Neutrophil (primary cell): ENCODE data around the gene SNRPA.
A peak's percentile ranks its signal among the peaks of the same experiment; 100 is the strongest.

Experiments
- H3K27ac ChIP-seq: fragments of 200-600 bp; sonication (generic); 2 replicates; pipeline ENCODE4 v1.5.1; 2016; ENCODE audit warnings: mild to moderate bottlenecking, moderate library complexity
- H3K27me3 ChIP-seq: fragments of 200-600 bp; sonication (generic); 2 replicates; pipeline ENCODE4 v1.6.0; 2016; ENCODE audit warnings: mild to moderate bottlenecking
- H3K36me3 ChIP-seq: fragments of 200-600 bp; sonication (generic); 2 replicates; pipeline ENCODE4 v1.5.1; 2017
- H3K4me1 ChIP-seq, 2 experiments: fragments of 200-600 bp in 1 of 2; sonication (generic) in 1 of 2; 1 replicate in 1 of 2; 2 replicates in 1 of 2; pipeline versions ENCODE4 v1.5.1 to v1.6.1; 2013 to 2016; ENCODE audit warnings: low read depth in 1 of 2, low read length in 1 of 2, mild to moderate bottlenecking in 1 of 2, moderate library complexity in 1 of 2; ENCODE audit not compliant: control insufficient read depth in 1 of 2, insufficient read depth in 1 of 2
- H3K4me3 ChIP-seq, 2 experiments: fragments of 200-600 bp in 1 of 2; sonication (generic) in 1 of 2; 1 replicate in 1 of 2; 2 replicates in 1 of 2; pipeline ENCODE4 v1.5.1; 2013 to 2016; ENCODE audit warnings: low read depth in 1 of 2, low read length in 1 of 2, mild to moderate bottlenecking in 1 of 2, moderate library complexity in 1 of 2
- H3K9me3 ChIP-seq: fragments of 200-600 bp; sonication (generic); 2 replicates; pipeline ENCODE4 v1.5.1; 2016
- TF ChIP-seq, protein P1 (sequence below): fragments of 200-600 bp; sonication (generic); IDR thresholded peaks from 2 replicates; pipeline ENCODE4 v1.5.1; 2016; ENCODE audit warnings: antibody characterized with exemption

SNRPA gene

DNA sequence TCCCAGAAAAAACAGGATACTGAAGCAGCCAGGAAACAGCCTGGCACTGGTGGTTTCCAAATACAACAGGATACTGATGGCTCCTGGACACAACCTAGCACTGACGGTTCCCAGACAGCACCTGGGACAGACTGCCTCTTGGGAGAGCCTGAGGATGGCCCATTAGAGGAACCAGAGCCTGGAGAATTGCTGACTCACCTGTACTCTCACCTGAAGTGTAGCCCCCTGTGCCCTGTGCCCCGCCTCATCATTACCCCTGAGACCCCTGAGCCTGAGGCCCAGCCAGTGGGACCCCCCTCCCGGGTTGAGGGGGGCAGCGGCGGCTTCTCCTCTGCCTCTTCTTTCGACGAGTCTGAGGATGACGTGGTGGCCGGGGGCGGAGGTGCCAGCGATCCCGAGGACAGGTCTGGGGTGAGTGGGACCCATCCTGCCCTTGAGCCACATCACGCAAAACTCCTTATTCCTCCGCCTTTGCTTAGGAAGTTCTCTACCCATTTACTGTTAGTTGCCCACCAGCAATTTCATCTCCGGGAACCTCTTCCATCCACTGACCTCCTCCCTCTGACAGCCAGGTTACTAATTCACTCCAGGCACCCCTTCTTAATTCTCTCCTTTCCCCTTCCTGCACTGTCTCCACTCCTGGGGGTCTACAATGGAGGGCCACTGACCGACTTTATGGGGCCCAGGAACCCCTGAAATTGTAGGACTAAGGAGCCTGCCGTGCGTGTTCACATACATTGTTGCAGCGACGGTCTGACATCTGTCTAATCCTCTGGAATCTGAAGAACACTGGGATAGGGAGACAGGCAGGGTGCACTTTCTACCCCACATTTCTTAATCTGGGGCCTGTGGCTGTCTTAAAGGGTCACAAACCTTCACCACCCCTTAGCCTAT lies 32.9 kb upstream of the SNRPA start:
- TF ChIP-seq, protein P1, sequence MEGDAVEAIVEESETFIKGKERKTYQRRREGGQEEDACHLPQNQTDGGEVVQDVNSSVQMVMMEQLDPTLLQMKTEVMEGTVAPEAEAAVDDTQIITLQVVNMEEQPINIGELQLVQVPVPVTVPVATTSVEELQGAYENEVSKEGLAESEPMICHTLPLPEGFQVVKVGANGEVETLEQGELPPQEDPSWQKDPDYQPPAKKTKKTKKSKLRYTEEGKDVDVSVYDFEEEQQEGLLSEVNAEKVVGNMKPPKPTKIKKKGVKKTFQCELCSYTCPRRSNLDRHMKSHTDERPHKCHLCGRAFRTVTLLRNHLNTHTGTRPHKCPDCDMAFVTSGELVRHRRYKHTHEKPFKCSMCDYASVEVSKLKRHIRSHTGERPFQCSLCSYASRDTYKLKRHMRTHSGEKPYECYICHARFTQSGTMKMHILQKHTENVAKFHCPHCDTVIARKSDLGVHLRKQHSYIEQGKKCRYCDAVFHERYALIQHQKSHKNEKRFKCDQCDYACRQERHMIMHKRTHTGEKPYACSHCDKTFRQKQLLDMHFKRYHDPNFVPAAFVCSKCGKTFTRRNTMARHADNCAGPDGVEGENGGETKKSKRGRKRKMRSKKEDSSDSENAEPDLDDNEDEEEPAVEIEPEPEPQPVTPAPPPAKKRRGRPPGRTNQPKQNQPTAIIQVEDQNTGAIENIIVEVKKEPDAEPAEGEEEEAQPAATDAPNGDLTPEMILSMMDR = no peak
- Histone ChIP-seq H3K4me1 (peaks cover 62 to 65% of the 10 kb centered on the region in 2 experiments), H3K27me3 (no peaks in the 10 kb centered on the region), H3K27ac (peak overlapping the region; percentile 92), H3K4me3 (peak overlapping the region; percentile 93), H3K36me3 (peaks cover 7% of the 10 kb centered on the region), H3K9me3 (no peaks in the 10 kb centered on the region)

DNA sequence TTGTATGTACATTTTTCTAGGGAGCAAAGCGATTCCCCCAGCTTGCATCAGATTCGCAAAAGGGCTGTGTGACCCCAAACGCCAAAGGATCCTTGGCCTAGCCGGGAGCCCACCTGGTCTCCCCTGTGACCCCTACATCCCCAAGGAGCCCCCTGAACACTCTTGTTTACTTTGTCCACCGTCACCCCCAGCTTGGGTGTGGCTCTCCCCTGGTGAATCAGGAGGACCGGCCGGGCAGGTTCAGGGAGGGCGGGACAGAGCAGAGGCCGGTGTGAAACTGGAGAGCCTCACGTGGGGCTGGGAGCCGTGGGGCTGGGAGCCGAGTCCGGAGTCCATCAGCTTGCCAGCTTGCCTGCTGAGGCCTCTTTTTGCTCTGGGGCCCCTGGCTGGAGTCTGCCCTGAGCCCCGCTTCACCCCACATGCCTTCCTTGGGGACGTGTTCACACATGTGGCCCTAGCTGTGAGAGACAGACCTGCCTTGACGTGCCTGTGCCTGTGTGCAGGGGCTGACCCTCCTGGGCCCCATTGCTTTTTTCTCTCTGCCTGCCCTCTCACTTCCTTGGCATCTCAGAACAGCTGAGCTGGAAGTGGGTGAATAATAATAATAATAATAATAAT lies 32.1 kb upstream of the SNRPA start:
- H3K4me1 ChIP-seq = peaks cover 61 to 62% of the 10 kb centered on the region in 2 experiments
- peak overlapping the region; percentile 92 for H3K27ac ChIP-seq
- TF ChIP-seq, protein P1 = no peak
- H3K9me3 ChIP-seq = no peaks in the 10 kb centered on the region
- peak overlapping the region in 1 of 2 experiments; percentile 93 for H3K4me3 ChIP-seq
- H3K27me3 ChIP-seq = no peaks in the 10 kb centered on the region
- H3K36me3 ChIP-seq = peaks cover 10% of the 10 kb centered on the region

DNA sequence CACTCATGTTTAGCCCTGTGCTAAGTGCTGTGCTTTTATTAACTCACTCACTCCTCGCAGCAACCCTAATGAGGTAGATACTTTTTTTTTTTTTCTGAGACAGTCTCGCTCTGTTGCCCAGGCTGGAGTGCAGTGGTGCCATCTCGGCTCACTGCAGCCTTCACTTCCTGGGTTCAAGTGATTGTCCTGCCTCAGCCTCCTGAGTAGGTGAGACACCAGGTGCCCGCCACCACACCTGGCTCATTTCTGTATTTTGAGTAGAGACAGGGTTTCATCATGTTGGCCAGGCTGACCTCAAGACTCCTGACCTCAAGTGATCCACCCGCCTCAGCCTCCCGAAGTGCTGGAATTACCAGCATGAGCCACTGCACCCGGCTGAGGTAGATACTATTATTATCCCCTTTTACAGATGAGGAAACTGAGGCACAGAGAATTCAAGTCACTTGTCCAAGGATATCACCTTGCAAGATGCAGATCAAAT lies 31.5 kb upstream of the SNRPA start:
- Histone ChIP-seq H3K27ac (peak overlapping the region; percentile 92), H3K4me1 (peaks cover 56 to 57% of the 10 kb centered on the region in 2 experiments), H3K4me3 (no peak overlapping the region), H3K9me3 (no peaks in the 10 kb centered on the region), H3K36me3 (peaks cover 14% of the 10 kb centered on the region), H3K27me3 (no peaks in the 10 kb centered on the region)
- TF ChIP-seq, protein P1 = no peak

DNA sequence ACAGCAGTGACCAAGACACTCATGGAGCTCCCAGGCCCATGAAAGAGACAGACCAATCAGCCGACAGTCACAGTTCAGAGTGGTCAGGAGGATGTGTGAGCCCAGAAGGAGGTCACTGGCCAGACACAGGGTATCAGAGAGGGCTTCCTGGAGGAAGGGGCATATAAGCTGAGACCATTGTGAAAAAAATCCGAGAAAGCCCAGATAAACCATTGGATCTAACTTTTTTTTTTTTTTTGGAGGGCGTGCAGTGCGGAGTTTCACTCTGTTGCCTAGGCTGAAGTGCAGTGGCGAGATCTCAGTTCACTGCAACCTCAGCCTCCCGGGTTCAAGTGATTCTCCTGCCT lies 29.9 kb upstream of the SNRPA start:
- TF ChIP-seq, protein P1 = no peak
- Histone ChIP-seq H3K4me3 (no peak overlapping the region), H3K36me3 (peaks cover 24% of the 10 kb centered on the region), H3K9me3 (no peaks in the 10 kb centered on the region), H3K27me3 (no peaks in the 10 kb centered on the region), H3K4me1 (peaks cover 41 to 43% of the 10 kb centered on the region in 2 experiments), H3K27ac (peak overlapping the region; percentile 52)

DNA sequence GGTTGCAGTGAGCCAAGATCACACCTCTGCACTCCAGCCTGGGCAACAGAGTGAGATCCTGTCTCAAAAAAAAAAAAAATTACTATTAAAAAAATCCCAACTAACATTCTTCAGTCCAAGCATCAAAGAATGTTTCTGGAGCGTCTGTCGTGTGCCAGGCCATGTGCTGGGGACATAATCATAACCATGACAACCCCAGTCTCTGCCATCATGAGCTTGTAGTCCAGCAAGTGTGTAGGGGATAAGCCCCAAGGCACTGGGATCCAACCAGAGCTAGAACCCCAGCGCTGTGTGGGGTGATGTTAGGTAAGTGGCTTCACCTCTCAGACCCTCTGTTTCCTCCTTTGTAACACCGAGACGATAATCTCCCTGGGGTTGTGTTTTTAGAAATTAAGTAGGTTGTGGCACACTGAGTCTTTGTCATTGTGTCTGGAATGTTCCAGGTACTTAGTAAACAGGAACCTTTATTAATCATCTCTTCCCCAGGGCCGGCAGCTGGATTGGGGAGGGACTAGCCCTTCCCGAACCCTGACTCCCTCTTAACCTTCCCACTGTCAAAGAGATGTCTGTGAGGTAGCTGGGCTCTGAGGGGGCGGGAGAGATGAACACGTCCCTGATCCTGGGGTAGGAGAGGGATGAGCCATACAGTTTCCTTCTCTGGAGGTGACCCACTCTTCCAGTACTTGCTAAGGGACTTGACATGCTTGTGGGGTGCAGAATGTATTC lies 28.9 kb upstream of the SNRPA start:
- Histone ChIP-seq H3K4me3 (no peak overlapping the region), H3K36me3 (peaks cover 32% of the 10 kb centered on the region), H3K4me1 (peaks cover 37 to 38% of the 10 kb centered on the region in 2 experiments), H3K27ac (no peak overlapping the region), H3K27me3 (no peaks in the 10 kb centered on the region), H3K9me3 (no peaks in the 10 kb centered on the region)
- TF ChIP-seq, protein P1 = no peak
